Fibroblast of skin of scalp (primary cell): Measurements from ENCODE around the gene PGAP1.
A peak's percentile ranks its signal among the peaks of the same experiment; 100 is the strongest.
"Not testable (repeated sequence)": the region's sequence is repeated elsewhere in the genome, so short reads cannot be mapped to it uniquely, and the experiment has no call there.

Source experiments
- DNase-seq: peaks from one replicate; pipeline ENCODE4 v3.0.0-alpha.2; 2013

PGAP1 gene

GRCh38 chr2:196951973-196952372 is 25.5 kb upstream of the PGAP1 start:
- DNase-seq = no peak

GRCh38 chr2:196949116-196949515 is 22.6 kb upstream of the PGAP1 start:
- no peak for DNase-seq

GRCh38 chr2:196944570-196944969 is 18.1 kb upstream of the PGAP1 start:
- no peak for DNase-seq

- no peak for DNase-seq
These were observed 15.0 kb upstream of the PGAP1 start for GRCh38 chr2:196941398-196942078.

- DNase-seq = peak; percentile 45
These were observed 12.9 kb upstream of the PGAP1 start for GRCh38 chr2:196939371-196939770.

- no peak for DNase-seq
These were observed 8.9 kb upstream of the PGAP1 start for GRCh38 chr2:196935432-196935831.

GRCh38 chr2:196934672-196935071 is 8.2 kb upstream of the PGAP1 start:
- DNase-seq = no peak

- no peak for DNase-seq
These were observed 5.0 kb upstream of the PGAP1 start for GRCh38 chr2:196931555-196931954.

GRCh38 chr2:196927376-196928225 is 1.1 kb upstream of the PGAP1 start:
- DNase-seq = peak; percentile 82

GRCh38 chr2:196925768-196926561 is 542 bp downstream of the PGAP1 start:
- DNase-seq = peak; percentile 13

- DNase-seq = no peak
These were observed 1.3 kb downstream of the PGAP1 start for GRCh38 chr2:196925051-196925767.

GRCh38 chr2:196924051-196924450 is 2.5 kb downstream of the PGAP1 start:
- DNase-seq = no peak

- no peak for DNase-seq
These were observed 7.6 kb downstream of the PGAP1 start for GRCh38 chr2:196918927-196919326.

- DNase-seq = no peak
These were observed 8.7 kb downstream of the PGAP1 start for GRCh38 chr2:196917802-196918201.

GRCh38 chr2:196915507-196916189 is 10.9 kb downstream of the PGAP1 start:
- DNase-seq = no peak

GRCh38 chr2:196914867-196915460 is 11.5 kb downstream of the PGAP1 start:
- no peak for DNase-seq

GRCh38 chr2:196913691-196914090 is 12.8 kb downstream of the PGAP1 start:
- no peak for DNase-seq

GRCh38 chr2:196905365-196905764 is 21.1 kb downstream of the PGAP1 start:
- DNase-seq = not testable (repeated sequence)

- peak; percentile 15 for DNase-seq
These were observed 23.7 kb downstream of the PGAP1 start for GRCh38 chr2:196902828-196903227.

- no peak for DNase-seq
These were observed 25.7 kb downstream of the PGAP1 start for GRCh38 chr2:196900843-196901242.

GRCh38 chr2:196899976-196900375 is 26.5 kb downstream of the PGAP1 start:
- DNase-seq = no peak
